ENCODE results near the gene NOP16.

- TF ChIP-seq CTCF (IDR thresholded peaks at IDR 0.05; ENCODE audit: insufficient read depth, low read depth, low read length) (no peak), EZH2 (IDR thresholded peaks at IDR 0.05; ENCODE audit: insufficient read depth, low read length) (no peak)
Observed at GRCh38 chr5:176426876-176427275, 38.5 kb upstream of the NOP16 start.
